PC-3 (cell line): ENCODE data around the gene TRIP12.

ENCODE experiments used
- CTCF ChIP-seq: fragments of 300-600 bp; sonication (generic); conservative IDR thresholded peaks from 2 replicates; pipeline ENCODE4 v1.5.1; 2017; ENCODE audit warnings: antibody characterized with exemption, low read depth, mild to moderate bottlenecking, low read length
- EZH2phosphoT487 ChIP-seq: fragments of 300-600 bp; sonication (generic); IDR thresholded peaks from 2 replicates; pipeline ENCODE4 v1.6.1; 2018; ENCODE audit warnings: mild to moderate bottlenecking, antibody characterized with exemption, low read length, borderline replicate concordance

- TF ChIP-seq CTCF (no peak), EZH2phosphoT487 (no peak)
Observed at GRCh38 chr2:229969921-229970320, 48.1 kb upstream of the TRIP12 start.
